Stimulated activated CD8-positive, alpha-beta memory T cell treated with anti-CD3 and anti-CD28 coated beads, Interleukin-7, amount 100 ng/mL, for 1 hour (primary cell): ENCODE measurements around the gene STK11.

Experiments
- DNase-seq, 2 donors: peaks; one replicate each; pipeline ENCODE4 v3.0.0-alpha.2; 2020; ENCODE audit warnings: low read depth in 2 of 2

Gene STK11

DNA sequence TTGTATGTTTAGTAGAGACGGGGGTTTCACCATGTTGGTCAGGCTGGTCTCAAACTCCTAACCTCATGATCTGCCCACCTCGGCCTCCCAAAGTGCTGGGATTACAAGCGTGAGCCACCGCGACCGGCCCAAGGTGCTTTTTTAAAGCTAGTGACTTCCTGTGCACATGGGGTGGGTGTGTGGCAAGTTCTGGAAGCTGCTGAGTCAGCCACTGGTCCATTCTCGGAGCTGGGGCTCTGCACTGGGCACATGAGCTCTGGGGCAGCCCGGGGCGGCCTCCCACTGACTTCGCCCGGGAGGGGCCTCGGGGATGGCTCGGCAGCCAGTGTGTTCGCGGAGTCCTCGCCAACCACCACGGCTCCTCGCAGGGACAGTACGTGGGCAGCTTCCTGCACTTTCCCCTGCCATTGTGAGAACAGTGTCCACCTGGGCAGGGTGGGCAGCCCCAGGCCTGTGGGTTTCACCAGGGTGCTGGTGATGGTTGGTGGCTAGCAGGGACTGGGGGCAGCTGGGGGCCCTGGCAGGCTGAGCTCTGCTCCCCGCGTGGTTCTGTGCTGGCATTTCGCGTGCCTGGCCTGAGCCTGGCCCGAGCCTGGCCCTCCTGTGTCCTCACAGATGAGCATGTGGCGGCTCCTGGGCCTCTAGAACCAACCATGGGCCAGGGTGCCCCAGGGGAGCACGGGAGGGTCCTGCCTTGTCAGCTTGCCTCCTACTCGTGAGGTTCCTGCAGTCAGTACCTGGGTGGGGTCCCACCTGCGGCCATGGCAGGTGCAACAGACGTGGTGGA lies 20.1 kb downstream of the STK11 start:
- DNase-seq: no peak

DNA sequence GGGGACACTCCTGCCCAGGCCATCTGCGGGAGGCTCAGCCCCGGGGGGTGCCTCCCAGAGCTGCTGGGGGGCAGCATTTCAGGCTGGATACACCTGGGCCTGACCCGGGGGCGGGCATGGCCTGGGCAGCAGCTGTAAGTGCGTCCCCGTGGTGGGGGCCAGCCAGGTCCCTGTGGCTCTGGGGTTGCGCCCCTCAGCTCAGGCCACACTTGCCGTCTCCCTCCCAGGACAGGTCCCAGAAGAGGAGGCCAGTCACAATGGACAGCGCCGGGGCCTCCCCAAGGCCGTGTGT lies 20.6 kb downstream of the STK11 start:
- no peak for DNase-seq

DNA sequence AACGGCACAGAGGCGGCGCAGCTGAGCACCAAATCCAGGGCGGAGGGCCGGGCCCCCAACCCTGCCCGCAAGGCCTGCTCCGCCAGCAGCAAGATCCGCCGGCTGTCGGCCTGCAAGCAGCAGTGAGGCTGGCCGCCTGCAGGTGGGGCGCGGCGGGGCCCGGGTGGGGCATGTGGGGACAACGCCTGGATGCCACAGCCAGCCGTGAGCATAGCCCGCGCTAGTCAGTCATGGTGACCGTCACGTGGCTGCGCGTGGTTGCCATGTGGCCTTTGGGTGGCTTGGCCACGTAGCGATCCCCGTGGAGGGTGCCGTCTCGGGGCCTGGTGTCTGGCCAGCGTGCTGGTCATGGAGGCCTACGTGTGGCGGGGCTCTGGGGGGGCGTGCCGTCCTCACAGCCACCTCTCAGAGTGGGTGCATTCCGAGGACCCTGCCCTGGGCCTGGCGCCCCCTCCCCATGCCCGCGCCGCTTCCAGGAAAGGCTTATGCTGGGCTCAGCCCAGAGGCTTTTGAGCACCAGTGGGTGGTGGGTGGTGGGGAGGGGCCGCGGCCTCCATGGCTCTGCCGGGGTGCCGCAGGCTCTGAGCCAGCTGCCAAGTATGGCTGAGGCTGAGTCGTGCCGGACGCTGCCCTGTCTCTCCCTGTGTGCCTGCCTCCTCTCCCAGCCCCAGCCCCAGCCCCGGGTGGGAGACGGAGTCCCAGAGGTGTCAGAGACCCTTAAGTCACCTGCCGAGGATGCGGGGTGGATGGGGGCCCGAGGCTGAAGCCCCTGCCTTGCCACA lies 21.1 kb downstream of the STK11 start:
- DNase-seq: no peak

DNA sequence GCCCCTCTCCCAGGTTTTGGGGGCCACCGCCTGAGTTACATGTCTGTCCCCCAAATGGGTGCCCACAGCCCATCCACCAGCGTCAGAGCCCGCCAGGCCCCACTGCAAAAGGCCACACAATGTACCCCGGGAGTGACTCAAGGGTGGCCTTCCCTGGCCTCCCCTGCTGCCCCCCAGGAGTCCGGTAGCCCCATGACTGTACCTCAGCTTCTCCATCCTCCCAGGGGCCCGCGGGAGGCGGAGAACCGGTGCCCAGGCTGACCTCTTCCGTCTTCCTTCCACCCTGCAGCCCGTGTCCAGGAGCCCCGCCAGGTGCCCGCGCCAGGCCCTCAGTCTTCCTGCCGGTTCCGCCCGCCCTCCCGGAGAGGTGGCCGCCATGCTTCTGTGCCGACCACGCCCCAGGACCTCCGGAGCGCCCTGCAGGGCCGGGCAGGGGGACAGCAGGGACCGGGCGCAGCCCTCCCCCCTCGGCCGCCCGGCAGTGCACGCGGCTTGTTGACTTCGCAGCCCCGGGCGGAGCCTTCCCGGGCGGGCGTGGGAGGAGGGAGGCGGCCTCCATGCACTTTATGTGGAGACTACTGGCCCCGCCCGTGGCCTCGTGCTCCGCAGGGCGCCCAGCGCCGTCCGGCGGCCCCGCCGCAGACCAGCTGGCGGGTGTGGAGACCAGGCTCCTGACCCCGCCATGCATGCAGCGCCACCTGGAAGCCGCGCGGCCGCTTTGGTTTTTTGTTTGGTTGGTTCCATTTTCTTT lies 21.9 kb downstream of the STK11 start:
- no peak for DNase-seq

DNA sequence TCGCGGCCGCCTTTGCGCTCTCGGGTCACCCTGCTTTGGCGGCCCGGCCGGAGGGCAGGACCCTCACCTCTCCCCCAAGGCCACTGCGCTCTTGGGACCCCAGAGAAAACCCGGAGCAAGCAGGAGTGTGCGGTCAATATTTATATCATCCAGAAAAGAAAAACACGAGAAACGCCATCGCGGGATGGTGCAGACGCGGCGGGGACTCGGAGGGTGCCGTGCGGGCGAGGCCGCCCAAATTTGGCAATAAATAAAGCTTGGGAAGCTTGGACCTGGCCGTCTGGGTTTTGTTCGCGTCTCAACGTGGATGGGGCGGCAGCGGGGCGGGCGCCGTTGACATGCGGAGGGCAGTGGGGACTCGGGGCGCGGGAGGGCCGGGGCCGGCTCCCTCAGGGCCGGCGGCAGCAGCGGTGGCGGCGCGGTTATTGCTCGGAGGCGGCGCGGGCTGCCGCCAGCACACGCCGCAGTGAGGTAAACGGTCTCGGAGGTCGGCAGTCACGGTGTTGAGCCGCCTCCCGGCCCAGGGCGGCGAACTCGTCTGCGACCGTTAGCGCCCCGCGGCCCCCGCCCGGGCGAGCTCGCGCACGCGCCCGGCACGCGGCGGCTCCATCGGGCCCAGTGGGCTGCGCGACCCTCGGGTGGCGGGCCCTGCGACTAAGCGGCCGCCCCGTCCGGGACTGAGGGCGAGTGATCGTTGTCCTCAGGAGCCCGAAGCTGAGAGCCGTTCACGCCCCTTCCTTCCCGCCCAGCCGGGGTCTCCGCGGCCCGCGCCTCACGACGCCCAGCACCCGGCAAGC lies 22.8 kb downstream of the STK11 start:
- no peak for DNase-seq

DNA sequence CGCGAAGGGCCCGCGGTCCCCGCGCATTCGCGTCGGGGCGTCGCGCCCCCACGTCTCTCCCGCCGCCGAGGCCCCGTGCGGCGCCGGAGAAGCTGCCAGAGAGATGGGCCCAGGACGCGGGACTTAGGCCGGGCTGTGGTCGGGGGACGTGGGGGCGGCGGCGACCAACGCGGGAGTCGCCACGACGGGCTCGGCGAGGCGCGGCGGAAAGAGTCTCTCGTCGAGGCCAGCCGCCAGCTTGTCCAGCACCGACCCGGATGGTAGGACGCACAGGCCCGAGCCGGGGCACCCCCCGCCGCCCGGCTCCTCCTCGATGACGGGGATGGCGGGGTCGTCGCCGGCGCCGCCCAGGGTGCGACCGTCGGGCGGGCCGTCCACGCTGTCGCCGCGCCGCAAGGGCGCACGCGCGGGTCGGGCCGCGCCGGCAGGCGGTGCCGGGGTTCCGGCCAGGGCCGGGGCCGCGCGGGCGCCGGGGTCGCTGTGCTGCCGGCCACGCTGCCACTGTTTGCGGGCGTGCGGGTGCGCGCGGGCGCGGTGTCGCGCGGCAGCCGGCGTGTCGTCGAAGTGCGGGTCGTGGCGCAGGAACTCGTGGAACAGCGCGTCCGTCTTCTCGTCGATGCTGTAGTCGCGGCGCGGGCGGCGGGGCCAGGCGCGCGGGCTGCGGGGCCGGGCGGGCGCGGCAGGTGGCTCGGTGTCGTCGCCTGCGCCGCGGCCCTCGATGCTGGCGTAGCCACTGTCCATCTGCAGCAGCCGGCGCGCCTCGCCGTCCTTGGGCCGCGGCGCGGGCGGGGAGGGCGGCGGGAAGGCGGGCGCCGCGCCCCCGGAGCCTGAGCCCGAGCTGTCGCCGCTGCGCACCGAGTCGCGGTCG lies 23.7 kb downstream of the STK11 start:
- no peak for DNase-seq

DNA sequence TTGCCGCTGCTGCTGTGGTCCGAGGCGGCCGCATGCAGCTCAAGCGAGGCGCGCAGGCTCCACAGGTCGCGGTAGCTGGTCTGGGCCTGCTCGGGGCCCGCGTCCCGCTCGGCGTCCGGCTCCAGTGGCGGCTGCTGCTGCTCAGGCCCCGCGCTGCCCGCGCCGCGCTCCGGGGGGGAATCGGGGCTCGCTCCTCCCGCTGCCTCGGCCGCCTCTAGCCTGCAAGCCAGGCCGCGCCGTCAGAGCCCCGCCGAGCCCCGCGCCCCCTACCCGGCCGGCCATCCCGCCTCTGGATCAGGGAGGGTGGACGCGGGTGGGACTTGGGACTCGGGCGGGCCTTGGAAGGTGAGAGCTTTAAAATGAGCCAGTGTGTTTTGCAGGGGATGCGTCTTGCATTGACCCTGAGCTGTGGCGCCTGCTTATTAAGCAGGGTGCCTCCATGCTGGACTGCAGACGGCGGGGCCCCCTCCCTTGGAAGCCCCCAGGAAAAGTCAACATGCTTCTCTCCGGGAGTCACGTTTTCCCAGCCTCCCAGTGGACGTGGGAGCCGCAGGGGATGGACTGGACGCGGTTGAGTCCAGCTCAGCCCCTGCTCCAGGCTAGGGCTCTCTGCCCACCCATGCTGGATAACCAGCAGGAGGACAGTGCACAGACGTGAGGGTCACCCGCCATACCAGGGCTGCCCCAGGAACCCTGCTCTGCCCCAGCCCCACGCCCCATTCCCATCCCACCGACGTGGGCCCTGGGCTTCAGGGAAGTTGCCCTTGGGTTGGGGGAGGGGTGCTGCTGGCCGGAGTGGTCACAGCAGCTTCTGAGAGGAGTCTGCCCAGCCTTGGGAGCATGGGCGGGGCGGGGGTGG lies 24.6 kb downstream of the STK11 start:
- no peak for DNase-seq

DNA sequence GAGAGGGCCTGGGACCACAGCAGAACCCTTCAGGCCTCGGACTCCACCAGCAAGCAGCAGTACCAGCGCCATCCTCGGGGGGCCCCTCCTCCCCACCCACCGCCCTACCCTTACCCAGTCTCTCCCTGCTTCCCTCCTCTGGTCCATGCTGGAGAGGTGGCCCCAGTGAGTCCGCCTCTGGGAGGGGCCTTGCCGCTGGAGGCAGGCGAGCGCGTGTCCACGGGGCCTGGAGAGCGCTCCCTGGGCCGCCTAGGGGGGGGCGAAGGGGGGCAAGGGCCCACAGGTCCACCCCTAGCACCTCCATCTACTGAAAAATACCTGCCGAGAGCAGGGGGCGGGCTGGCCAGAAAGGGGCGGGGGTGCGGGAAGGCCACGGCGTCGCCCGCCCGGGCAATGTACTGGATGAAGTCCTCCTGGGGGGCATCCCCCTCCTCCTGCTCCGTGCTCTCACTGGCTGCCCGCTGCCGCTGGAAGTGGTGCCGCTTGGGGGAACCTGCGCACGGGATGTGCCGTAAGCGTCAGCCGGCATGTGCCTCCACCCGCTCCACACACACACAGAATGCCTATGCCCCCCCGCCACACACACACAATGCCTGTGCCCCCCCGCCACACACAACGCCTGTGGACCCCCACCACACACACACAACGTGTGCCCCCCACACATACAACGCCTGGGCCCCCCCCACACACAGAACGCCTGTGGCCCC lies 25.4 kb downstream of the STK11 start:
- no peak for DNase-seq

DNA sequence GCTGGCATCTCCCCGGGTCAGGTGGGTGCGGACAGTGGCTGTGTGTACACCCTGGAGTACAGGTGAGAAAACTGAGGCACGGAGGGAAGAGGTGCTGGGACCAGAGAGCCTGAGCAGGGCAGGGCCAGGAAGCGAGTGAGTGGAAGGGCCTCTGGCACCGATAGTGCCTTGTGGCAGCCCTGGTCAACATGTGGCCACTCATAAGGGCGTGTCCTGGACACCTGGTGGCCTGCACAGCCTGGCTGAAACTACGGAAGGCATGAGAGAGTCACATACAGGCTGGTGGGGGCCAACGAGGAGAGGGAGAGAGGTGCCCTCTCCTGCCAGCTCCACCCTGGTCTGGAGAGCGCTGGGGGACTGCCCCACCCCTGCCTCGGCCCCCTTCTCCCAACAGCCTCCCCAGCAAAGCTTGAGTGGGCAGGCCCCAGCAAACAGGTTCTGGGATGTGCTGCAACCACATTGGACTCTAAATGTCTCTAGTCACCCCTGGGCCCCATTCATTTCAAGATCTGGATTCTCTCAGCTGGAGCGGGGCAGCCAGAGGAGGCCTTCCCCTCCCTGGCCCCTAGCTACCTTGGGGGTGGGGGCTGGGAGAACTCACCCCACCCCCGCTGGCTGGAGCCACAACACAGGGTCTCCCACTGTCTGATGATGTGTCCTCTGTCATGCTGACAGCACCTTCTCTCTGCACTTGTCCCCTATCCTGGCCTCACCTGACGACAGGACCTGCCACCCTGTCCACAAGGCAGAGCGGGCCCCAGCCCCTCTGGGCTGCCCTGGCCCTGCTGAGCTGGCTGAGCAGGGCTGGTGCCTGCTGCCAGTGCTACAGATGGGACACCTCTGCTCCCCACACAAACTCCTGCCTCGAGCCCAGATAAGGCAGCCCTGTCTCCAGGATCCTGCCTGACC lies 26.4 kb downstream of the STK11 start:
- no peak for DNase-seq

DNA sequence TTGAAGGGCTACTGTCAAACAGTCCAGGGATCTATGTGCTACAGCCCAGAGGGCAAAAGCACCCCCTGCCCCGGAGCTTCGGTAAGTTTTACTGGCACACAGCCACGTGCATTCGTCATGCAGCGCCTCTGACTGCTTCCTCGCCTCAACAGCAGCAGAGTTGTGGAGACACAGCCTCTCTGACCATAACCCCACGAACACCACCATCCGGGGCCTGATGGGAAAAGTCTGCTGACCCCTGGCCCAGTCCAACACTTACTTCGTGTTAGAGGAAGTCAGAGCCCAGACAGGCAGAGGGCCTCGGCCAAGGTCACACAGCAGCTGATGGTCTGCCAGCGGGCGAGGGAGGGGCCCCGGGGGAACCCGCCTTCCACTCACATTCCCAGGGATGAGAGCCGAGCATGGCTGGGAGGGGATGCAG lies 27.1 kb downstream of the STK11 start:
- DNase-seq: no peak

DNA sequence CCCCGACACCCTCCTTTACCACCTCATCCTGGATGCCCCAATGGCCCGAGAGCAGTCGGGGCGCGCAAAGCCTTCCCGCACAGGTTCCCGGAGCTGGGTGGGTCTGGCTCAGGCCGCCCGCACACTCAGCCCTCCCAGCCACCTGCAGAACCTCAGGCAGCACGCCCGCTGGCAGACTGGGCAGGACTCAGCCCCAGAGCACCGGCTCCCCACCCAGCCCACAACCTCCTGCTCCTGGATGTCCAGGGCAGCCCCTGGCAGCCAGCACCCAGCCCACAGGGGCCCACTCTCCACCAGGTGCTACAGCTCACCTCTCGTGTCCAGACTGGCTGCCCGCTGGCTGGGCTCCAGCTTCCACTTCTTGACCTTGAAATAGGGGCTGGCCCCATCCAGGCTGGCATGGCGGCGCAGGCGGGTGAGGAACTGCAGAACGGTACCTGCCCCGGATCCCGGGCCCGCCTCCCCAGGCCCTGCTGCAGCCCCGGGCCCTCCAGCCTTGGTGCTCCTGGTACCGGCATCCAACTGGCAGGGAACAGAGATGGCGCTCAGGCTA lies 27.6 kb downstream of the STK11 start:
- no peak for DNase-seq

DNA sequence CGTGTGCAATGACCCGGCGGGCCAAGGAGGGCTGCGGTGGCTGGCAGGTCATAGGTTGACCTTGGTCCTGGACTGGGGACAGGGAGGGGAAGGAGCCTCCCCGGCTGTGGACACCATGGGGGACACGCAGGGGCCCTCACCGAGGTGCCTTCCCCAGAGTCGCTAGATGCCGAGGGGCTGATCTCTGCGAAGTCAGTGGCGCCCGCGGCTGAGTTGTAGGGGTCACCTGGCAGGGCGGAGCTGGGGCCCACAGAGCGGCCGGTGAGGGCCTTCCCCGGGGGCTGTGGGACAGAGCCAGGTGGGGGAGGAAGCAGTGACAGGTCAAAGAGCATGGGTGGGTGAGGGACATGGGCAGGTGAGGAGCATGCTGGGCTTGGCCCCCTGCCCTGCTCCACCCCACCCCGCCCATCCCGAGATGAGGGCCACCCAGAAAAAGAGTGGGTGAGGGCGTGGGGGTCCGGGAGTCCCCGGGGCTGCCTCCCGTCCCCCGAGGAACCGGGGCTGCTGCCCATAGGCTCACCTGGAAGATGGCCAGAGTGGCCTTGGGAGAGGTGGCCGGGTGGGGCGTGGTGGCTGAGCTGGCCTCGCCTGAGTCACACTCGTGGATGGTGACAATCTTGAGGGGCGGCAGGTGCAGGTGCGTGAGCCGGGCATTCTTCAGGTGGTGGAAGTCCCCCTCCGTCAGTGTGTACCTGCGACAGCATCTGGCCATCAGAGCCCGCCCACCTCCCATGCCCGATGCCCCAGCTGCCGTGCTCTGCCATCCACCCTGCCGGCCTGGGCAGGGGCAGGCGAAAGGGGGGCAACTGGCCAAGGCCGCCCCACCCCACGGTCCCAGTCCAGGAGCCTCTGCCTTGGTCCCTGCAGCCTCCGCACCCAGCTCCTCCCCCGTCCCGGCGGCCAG lies 28.7 kb downstream of the STK11 start:
- DNase-seq: no peak

DNA sequence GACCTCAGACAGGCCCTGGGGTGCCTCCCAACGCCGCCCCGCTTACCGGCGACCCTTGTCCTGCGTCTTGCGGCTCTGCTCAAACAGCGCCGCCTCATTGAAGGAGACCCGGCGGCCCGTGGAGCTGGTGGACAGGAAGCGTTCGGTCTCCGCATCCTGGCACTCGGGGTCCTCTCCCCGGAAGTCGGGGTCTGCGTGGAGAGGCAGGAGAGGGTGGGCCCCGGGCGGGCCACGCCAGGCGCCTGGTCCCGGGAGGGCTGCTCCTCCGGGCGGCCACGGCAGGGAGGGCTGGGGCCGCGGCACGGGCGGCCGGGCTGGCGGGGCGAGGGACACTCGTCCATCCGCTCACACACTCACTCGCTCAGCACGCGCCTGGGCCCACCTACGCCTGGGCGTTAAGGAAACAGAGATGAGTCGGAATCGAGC lies 29.4 kb downstream of the STK11 start:
- DNase-seq: no peak

DNA sequence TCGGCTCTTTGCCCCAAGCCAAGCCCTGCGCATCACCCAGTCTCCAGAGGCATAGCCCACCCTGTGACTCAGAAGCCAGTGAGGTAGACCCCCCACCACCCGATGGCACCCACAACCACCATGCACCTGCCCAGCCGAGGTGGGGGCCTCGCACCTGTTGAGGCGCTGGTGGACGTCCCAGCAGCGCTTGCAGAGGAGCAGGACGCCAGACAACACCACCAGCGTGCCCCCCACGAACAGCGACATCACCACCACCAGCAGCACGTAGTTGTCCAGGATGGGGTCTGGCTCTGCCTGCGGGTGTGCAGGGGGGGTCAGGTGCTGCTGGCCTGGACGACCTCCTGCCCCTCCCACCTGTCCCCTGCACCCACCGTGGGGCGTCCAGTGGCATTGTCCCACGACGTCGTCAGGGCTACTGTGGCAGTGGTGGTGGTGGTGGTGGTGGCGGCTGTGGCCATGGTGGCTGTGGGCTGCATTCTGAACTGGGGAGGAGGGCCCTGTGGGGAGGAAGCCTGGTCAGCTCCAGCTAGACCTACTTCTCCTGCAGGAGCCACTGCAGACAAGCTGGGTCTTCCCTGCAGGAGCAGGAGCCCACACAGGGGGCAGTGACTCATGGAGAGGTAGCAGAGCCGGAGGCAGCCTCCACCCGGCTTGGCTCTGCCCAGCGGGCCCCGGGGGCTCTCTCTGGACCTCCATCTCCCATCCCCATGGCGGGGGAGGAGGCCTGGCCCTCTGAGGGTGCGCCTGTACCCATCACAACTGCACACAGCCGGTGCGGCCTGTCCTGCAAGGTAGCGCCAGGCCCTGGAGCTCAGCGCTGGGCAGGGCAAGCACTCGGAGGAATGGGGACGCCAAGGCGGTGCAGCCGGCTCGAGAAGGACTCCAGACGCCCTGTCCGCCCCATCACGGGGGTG lies 30.3 kb downstream of the STK11 start:
- DNase-seq: no peak

DNA sequence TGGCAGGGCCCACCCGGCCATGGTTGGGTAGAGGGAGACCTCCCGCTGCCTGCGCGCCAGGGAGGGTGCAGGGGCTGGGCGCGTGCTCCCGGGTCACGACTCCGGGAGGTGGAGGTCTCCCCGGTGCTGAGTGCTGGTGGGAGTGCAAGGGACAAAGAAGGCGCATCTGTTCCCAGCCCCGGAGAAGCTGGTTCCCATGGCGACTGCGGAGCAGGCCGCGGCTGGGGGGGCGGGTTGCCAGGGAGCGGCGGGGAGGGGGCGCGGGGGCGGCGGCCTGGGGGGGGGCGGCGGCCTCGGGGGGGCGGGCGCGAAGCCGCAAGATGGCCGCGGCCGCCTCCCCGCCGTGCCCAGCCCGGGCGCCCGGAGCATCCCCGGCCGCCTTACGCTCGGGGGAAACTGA lies 31.0 kb downstream of the STK11 start:
- DNase-seq: no peak
